GM12878 (cell line): ENCODE data around the gene ZBTB7B. TPM values are rescaled to one million over a fixed set of nuclear protein-coding genes. Genes with fewer than 3 reads are reported as not detected.

Experiments used
- ATAC-seq: fragments of 200-7000 bp; cut with Tn5 transposase; 3 replicates; pipeline ENCODE4 v1.9.1; 2020; ENCODE audit warnings: mild to moderate bottlenecking, moderate library complexity
- BruUV-seq: library from RNA; stranded (reverse); fragments of 400-500 nt; replicated peaks from 2 replicates; lab custom pipeline; 2021; lab: Mats Ljungman, UMichigan
- CTCF ChIA-PET: fragments of 300-600 bp; sonication (Branson Sonifier 250); formaldehyde crosslinking; extraction: SDS; loops from one replicate; lab custom pipeline; 2021; ENCODE audit warnings: inconsistent platforms; lab: Yijun Ruan, JAX
- POLR2A ChIA-PET: fragments of 350-600 bp; formaldehyde crosslinking; extraction: SDS; loops from one replicate; lab custom pipeline; 2021; ENCODE audit warnings: inconsistent platforms; lab: Charles Lee
- RAD21 ChIA-PET: fragments of 300-600 bp; sonication (Branson Sonifier 250); formaldehyde crosslinking; loops from one replicate; lab custom pipeline; 2023; ENCODE audit warnings: antibody characterized with exemption; ENCODE audit not compliant: unreplicated experiment; lab: Charles Lee
- SMC1A ChIA-PET: fragments of 300-600 bp; sonication (Branson Sonifier 250); formaldehyde crosslinking; loops from one replicate; lab custom pipeline; 2023; ENCODE audit not compliant: unreplicated experiment, uncharacterized antibody; lab: Charles Lee
- DNase-seq: peaks from one replicate; pipeline ENCODE4 v3.0.0-alpha.2; 2011; ENCODE audit warnings: low read depth, low spot score
- FAIRE-seq: peaks from 3 replicates; lab custom pipeline; 2011; peaks lifted over from hg19 to GRCh38; lab: Jason Lieb, UNC
- H2AFZ ChIP-seq: 2 replicates; pipeline ENCODE4 v1.6.0; 2011; ENCODE audit warnings: low read depth, low read length, control low read depth; ENCODE audit not compliant: control insufficient read depth
- H3K27ac ChIP-seq: 2 replicates; pipeline ENCODE4 v1.5.1; 2011; ENCODE audit warnings: control low read depth; ENCODE audit not compliant: control insufficient read depth, insufficient read depth
- H3K27me3 ChIP-seq, 2 experiments: replicated peaks in 1 of 2; 2 replicates each; pipeline versions ENCODE4 v1.6.0 to v1.6.1; 2011; ENCODE audit warnings: low read length in 1 of 2; ENCODE audit not compliant: control insufficient read depth in 2 of 2, insufficient read depth in 2 of 2
- H3K36me3 ChIP-seq, 2 experiments: 2 replicates each; pipeline ENCODE4 v1.5.1; 2011; ENCODE audit warnings: low read length in 1 of 2; ENCODE audit not compliant: control insufficient read depth in 2 of 2, insufficient read depth in 2 of 2
- H3K4me1 ChIP-seq: 2 replicates; pipeline ENCODE4 v1.6.1; 2011; ENCODE audit warnings: mild to moderate bottlenecking, low read length, moderate library complexity, mixed read lengths; ENCODE audit not compliant: control insufficient read depth, insufficient read depth
- H3K4me2 ChIP-seq: 2 replicates; pipeline ENCODE4 v1.6.0; 2011; ENCODE audit warnings: control low read depth; ENCODE audit not compliant: control insufficient read depth, insufficient read depth
- H3K4me3 ChIP-seq: fragments of 200-600 bp; sonication (generic); 2 replicates; pipeline ENCODE4 v1.5.1; 2016
- H3K79me2 ChIP-seq: 2 replicates; pipeline ENCODE4 v1.6.0; 2011; ENCODE audit warnings: low read length; ENCODE audit not compliant: control insufficient read depth, insufficient read depth
- H3K9ac ChIP-seq: 2 replicates; pipeline ENCODE4 v1.8.0; 2011; ENCODE audit warnings: low read length, control low read depth, mixed read lengths; ENCODE audit not compliant: control insufficient read depth, insufficient read depth
- H3K9me3 ChIP-seq: replicated peaks from 3 replicates; pipeline ENCODE4 v1.5.1; 2011; ENCODE audit warnings: mild to moderate bottlenecking, low read length; ENCODE audit not compliant: control insufficient read depth, insufficient read depth
- H4K20me1 ChIP-seq: 2 replicates; pipeline ENCODE4 v1.6.0; 2011; ENCODE audit not compliant: control insufficient read depth, insufficient read depth
- ETV6 ChIP-seq, 2 experiments: fragments of 450-650 bp in 1 of 2; IDR thresholded peaks in 1 of 2; conservative IDR thresholded peaks in 1 of 2; 2 replicates each; pipeline ENCODE4 v1.6.1; 2014; ENCODE audit warnings: antibody characterized with exemption in 1 of 2, borderline replicate concordance in 1 of 2, low read depth in 1 of 2, mild to moderate bottlenecking in 1 of 2, moderate library complexity in 1 of 2
- HDGF ChIP-seq: fragments of 450-650 bp; IDR thresholded peaks from 2 replicates; pipeline ENCODE4 v1.6.1; 2016; ENCODE audit warnings: antibody characterized with exemption
- MAX ChIP-seq: IDR thresholded peaks from 2 replicates; pipeline ENCODE4 v1.6.1; 2012; ENCODE audit warnings: low read depth, low read length, improper control_type of control experiment
- NFIC ChIP-seq: IDR thresholded peaks from 2 replicates; pipeline ENCODE4 v1.6.1; 2012; ENCODE audit warnings: low read depth, mild to moderate bottlenecking, inconsistent platforms, low read length, moderate library complexity
- POU2F2 ChIP-seq: IDR thresholded peaks from 3 replicates; pipeline ENCODE4 v1.6.1; 2011; ENCODE audit warnings: low read depth, mild to moderate bottlenecking, low read length, borderline replicate concordance
- SMARCA5 ChIP-seq: fragments of 450-650 bp; IDR thresholded peaks from 2 replicates; pipeline ENCODE4 v1.6.1; 2017; ENCODE audit warnings: mild to moderate bottlenecking
- ZNF207 ChIP-seq: fragments of 450-650 bp; IDR thresholded peaks from 2 replicates; pipeline ENCODE4 v1.6.1; 2014; ENCODE audit warnings: antibody characterized with exemption, mild to moderate bottlenecking, borderline replicate concordance
- ZNF217 ChIP-seq: fragments of 450-650 bp; IDR thresholded peaks from 2 replicates; pipeline ENCODE4 v1.6.1; 2017; ENCODE audit warnings: antibody characterized with exemption, mild to moderate bottlenecking
- ZZZ3 ChIP-seq: IDR thresholded peaks from 2 replicates; pipeline ENCODE4 v1.6.1; 2011; ENCODE audit warnings: low read depth; ENCODE audit not compliant: control insufficient read depth, insufficient read length
- WGBS: methylation state at CpG from one replicate; pipeline ENCODE4 v1.1.6; 2016; ENCODE audit warnings: low lambda C conversion rate; ENCODE audit not compliant: insufficient replicate concordance, insufficient coverage; ENCODE audit errors: missing lambda C conversion rate; 5-methylcytosine and 5-hydroxymethylcytosine counted together
- in situ Hi-C: fragments of 300-500 bp; cut with MboI; formaldehyde crosslinking; loops from 9 replicates; pipeline ENCODE4 v1.14.3; 2018; ENCODE audit warnings: mixed read lengths
- intact Hi-C: fragments of 100-400 bp; cut with micrococcal nuclease; formaldehyde crosslinking; loops from one replicate; pipeline ENCODE4 v1.14.2; 2022; ENCODE audit not compliant: unreplicated experiment
- polyA plus RNA-seq, 11 experiments: library from polyadenylated mRNA; depleted of rRNA in 4 of 11; unstranded in 6 of 11; stranded (reverse) in 5 of 11; fragments of >200 nt; fragmentation: Nextera tagmentation in 4 of 11; fragmentation: Illumina TruSeq in 1 of 11; extraction: Ambion mirVana in 4 of 11; extraction: Trizol in 1 of 11; gene quantifications; 1 replicate in 1 of 11; 2 replicates in 10 of 11; pipeline versions ENCODE4 v1.2.1 to v1.2.3, GENCODE V29; 2011 to 2016; ENCODE audit warnings: inconsistent platforms in 2 of 11, missing spikeins in 2 of 11, low read depth in 1 of 11
- total RNA-seq, 4 experiments: library from RNA; depleted of rRNA in 3 of 4; stranded (reverse); fragments of >200 nt in 3 of 4; fragmentation: Illumina TruSeq in 1 of 4; extraction: Trizol in 1 of 4; gene quantifications; 2 replicates each; pipeline versions ENCODE4 v1.2.1 to v1.2.3, GENCODE V29; 2013 to 2021

ZBTB7B gene
- total and polyA plus RNA-seq, 10 of the 15 experiments (the other 5 are each of a cell fraction or from before 2014, with no cell fraction given), result 0.11 to 44.9 (median 11.3) TPM

- Histone ChIP-seq H3K4me3 (no peak overlapping the region), H3K9ac (no peak overlapping the region), H3K36me3 (peaks cover 0 to 22% of the 10 kb centered on the region in 2 experiments; a peak in 3 of 4 replicates), H3K4me2 (no peak overlapping the region), H3K79me2 (peaks cover under 1% of the 10 kb centered on the region), H3K27me3 (no peaks in the 10 kb centered on the region), H3K4me1 (peaks cover 32% of the 10 kb centered on the region), H3K9me3 (no peaks in the 10 kb centered on the region), H3K27ac (no peak overlapping the region), H4K20me1 (no peaks in the 10 kb centered on the region), H2AFZ (no peak overlapping the region)
- SMC1A ChIA-PET, result interaction anchor here (0.9 to 2.8 kb wide), 5 partner anchors 15 to 455 kb away, joined by 3 to 14 read pairs (median 4); no protein-coding TSS in a partner anchor
- in situ Hi-C loops (no loop called here), intact Hi-C loops (no loop called here)
- CTCF ChIA-PET, result interaction anchor here (1.0 to 3.1 kb wide), 2 partner anchors 32 to 70 kb away, joined by 3 to 22 read pairs; partner anchors contain the start of gene FLAD1
- FAIRE-seq (no peak), DNase-seq (no peak), ATAC-seq (no peak)
- no peak for TF ChIP-seq ZNF217
- no peak for TF ChIP-seq POU2F2
- no peak for TF ChIP-seq ETV6 (conservative IDR thresholded peaks at IDR 0.05 in 1 of 2, IDR thresholded peaks at IDR 0.05 in 1 of 2; ENCODE audit: borderline replicate concordance in 1 of 2, low read depth in 1 of 2)
- TF ChIP-seq SMARCA5, result no peak
- no peak for TF ChIP-seq MAX
- no peak for TF ChIP-seq NFIC
- TF ChIP-seq HDGF, result no peak
- no peak for TF ChIP-seq ZNF207
- no peak for TF ChIP-seq ZZZ3
- RAD21 ChIA-PET, result interaction anchor here (1.0 to 1.3 kb wide), 2 partner anchors 11 to 16 kb away, joined by 3 to 4 read pairs; no protein-coding TSS in a partner anchor
- POLR2A ChIA-PET, result no interaction called here
- 97% methylated on average over 30 of the region's 31 CpGs for WGBS
- BruUV-seq, result no TSS peak
These were observed 12.3 kb downstream of the ZBTB7B start for GRCh38 chr1:155014709-155015508.
